Thyroid gland (tissue), 4 donors: ENCODE results near the gene LDHB. TPM values are rescaled to one million over a fixed set of nuclear protein-coding genes. Genes with fewer than 3 reads are reported as not detected.

Source experiments
- DNase-seq, 2 donors: peaks; one replicate each; pipeline ENCODE4 v3.0.0-alpha.2; 2019
- H3K27ac ChIP-seq, 3 donors: fragments of 200-600 bp; sonication (generic); 1 replicate in 2 of 3; 2 replicates in 1 of 3; pipeline ENCODE4 v1.5.1; 2016 to 2019; ENCODE audit warnings: mild to moderate bottlenecking in 1 of 3, moderate library complexity in 1 of 3
- H3K27me3 ChIP-seq: fragments of 200-600 bp; sonication (generic); one replicate; pipeline ENCODE4 v1.5.1; 2019
- H3K36me3 ChIP-seq, 2 donors: fragments of 200-600 bp; sonication (generic); one replicate each; pipeline ENCODE4 v1.5.1; 2016 to 2019
- H3K4me1 ChIP-seq, 2 donors: fragments of 200-600 bp; sonication (generic); one replicate each; pipeline ENCODE4 v1.5.1; 2017 to 2019
- H3K4me3 ChIP-seq, 3 donors: fragments of 200-600 bp; sonication (generic); replicated peaks in 1 of 3; 1 replicate in 2 of 3; 2 replicates in 1 of 3; pipeline ENCODE4 v1.5.1; 2016; ENCODE audit warnings: mild to moderate bottlenecking in 1 of 3
- H3K9me3 ChIP-seq: fragments of 200-600 bp; sonication (generic); one replicate; pipeline ENCODE4 v1.5.1; 2017
- POLR2A ChIP-seq, 2 donors: fragments of 450-650 bp; IDR thresholded peaks; one replicate each; pipeline ENCODE4 v1.6.1; 2017; ENCODE audit warnings: antibody characterized with exemption in 2 of 2, mild to moderate bottlenecking in 2 of 2, moderate library complexity in 1 of 2
- WGBS, 2 donors: methylation state at CpG; one replicate each; pipeline ENCODE4 v1.1.5; 2017; 5-methylcytosine and 5-hydroxymethylcytosine counted together
- intact Hi-C: fragments of 100-400 bp; cut with DNase I; formaldehyde crosslinking; loops from one replicate; pipeline ENCODE4 v1.15.1; 2023
- total RNA-seq, 4 donors: library from RNA; depleted of rRNA; stranded (reverse); fragments of >200 nt; gene quantifications; one replicate each; pipeline ENCODE4 v1.2.3, GENCODE V29; 2016
- TF ChIP-seq, protein P1 (sequence below), 6 experiments: fragments of 200-600 bp in 3 of 6; fragments of 450-650 bp in 3 of 6; sonication (generic) in 3 of 6; IDR thresholded peaks; one replicate each; pipeline ENCODE4 v1.5.1; 2016 to 2019; ENCODE audit warnings: antibody characterized with exemption in 6 of 6, mild to moderate bottlenecking in 2 of 6, inconsistent platforms in 1 of 6, moderate library complexity in 1 of 6

LDHB gene
- total RNA-seq, 4 donors from 2014 or later = 338 to 531 (median 407) TPM

DNA sequence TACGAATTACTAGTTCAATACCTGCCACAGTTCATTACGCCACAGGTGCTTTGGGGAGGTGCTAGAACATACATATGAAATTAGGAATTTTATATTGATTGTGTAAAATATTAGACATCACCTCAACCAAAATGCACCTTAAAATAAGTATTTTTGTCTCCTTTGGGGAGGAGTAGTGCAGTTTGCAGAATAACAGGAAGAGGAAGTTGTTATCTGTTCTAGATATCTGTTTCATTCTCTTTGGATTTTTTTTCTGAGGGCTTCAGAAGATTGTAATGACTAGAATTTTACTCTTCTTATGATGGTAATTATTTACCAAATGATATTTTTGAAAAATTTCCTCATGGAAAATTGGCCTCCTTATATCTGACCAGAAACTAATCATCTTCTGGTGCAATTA, 43.1 kb downstream of the LDHB start:
- Histone ChIP-seq H3K4me3 (no peak overlapping the region), H3K9me3 (no peaks in the 10 kb centered on the region), H3K4me1 (no peaks in the 10 kb centered on the region), H3K27ac (no peak overlapping the region), H3K36me3 (no peaks in the 10 kb centered on the region), H3K27me3 (no peaks in the 10 kb centered on the region)
- TF ChIP-seq, protein P1, sequence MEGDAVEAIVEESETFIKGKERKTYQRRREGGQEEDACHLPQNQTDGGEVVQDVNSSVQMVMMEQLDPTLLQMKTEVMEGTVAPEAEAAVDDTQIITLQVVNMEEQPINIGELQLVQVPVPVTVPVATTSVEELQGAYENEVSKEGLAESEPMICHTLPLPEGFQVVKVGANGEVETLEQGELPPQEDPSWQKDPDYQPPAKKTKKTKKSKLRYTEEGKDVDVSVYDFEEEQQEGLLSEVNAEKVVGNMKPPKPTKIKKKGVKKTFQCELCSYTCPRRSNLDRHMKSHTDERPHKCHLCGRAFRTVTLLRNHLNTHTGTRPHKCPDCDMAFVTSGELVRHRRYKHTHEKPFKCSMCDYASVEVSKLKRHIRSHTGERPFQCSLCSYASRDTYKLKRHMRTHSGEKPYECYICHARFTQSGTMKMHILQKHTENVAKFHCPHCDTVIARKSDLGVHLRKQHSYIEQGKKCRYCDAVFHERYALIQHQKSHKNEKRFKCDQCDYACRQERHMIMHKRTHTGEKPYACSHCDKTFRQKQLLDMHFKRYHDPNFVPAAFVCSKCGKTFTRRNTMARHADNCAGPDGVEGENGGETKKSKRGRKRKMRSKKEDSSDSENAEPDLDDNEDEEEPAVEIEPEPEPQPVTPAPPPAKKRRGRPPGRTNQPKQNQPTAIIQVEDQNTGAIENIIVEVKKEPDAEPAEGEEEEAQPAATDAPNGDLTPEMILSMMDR (IDR thresholded peaks at IDR 0.05) = no peak
- TF ChIP-seq POLR2A (IDR thresholded peaks at IDR 0.05) = no peak
- no peak for DNase-seq
- 86 to 95% methylated on average over 2 of the region's 2 CpGs for WGBS, 2 donors
- intact Hi-C loops = loop anchor here (5.0 kb wide), 1 partner anchor 63 kb away; no protein-coding TSS in a partner anchor

DNA sequence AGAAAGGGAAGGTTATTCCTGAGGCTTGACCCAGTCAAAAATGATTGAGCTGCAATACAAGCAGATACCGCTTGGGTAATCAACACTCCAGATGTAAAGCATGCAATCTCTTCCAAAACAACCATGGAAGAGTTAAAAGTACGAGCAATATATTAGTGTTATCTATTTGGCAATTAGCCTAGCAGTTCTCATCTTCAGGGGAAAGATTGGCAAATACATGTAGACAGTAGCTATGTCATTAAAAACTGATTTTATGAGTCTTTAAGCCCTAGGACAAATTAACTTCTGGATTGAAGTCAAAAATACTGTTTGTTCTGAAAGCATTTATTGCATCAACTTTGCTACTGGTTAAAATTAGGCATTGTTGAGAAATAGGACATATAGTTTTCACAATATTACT, 43.7 kb downstream of the LDHB start:
- no peaks in the 10 kb centered on the region for H3K36me3 ChIP-seq
- intact Hi-C loops = loop anchor here (5.0 kb wide), 1 partner anchor 63 kb away; no protein-coding TSS in a partner anchor
- H3K4me3 ChIP-seq = no peak overlapping the region
- DNase-seq = no peak
- H3K4me1 ChIP-seq = no peaks in the 10 kb centered on the region
- H3K9me3 ChIP-seq = no peaks in the 10 kb centered on the region
- WGBS, 2 donors = 48 to 60% methylated on average over 2 of the region's 2 CpGs
- H3K27me3 ChIP-seq = no peaks in the 10 kb centered on the region
- TF ChIP-seq, protein P1 (IDR thresholded peaks at IDR 0.05) = no peak
- TF ChIP-seq POLR2A (IDR thresholded peaks at IDR 0.05) = no peak
- no peak overlapping the region for H3K27ac ChIP-seq

DNA sequence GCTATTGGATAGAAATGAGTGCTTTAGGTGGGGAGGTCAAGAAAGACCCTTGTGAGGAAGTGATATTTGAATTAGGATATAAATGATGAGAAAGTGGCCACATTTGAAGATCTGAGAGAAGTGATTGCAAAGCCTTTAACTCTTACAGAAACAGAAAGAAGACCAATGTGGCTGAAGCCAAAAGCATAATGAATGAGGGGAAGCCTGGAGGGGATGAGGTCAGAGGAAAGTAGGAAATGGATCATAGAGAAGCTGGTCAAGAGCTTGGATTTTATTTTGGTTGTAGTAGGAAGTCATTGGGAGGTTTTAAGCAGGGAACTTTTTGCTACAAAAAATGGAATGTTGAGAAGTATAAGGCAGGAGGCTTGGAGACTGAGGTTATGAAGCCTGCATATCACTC, 49.4 kb downstream of the LDHB start:
- no peak overlapping the region for H3K4me3 ChIP-seq
- H3K36me3 ChIP-seq = no peaks in the 10 kb centered on the region
- intact Hi-C loops = no loop called here
- no peaks in the 10 kb centered on the region for H3K4me1 ChIP-seq
- TF ChIP-seq POLR2A (IDR thresholded peaks at IDR 0.05) = no peak
- TF ChIP-seq, protein P1 (IDR thresholded peaks at IDR 0.05) = no peak
- H3K27me3 ChIP-seq = no peaks in the 10 kb centered on the region
- no peak overlapping the region for H3K27ac ChIP-seq
- H3K9me3 ChIP-seq = no peaks in the 10 kb centered on the region
- no peak for DNase-seq

DNA sequence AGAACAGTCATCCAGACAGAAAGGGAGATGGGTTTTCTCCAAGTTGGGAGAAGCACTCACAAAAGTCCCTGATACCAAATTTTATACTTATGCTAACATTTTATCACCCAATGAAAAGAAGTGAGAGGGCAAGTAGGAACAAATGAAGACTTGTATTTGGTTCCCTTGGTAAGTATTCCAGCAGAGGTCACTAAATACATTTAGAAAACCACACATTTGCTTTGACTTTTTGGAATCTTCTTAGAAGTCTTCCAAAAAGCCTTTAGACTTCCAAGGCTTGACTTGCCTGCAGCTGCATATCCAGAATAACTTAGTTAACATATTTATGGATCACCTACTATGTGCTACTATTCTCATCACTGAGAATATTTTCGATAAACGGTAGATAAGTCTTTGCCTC, 49.9 kb downstream of the LDHB start:
- Histone ChIP-seq H3K27ac (no peak overlapping the region), H3K9me3 (no peaks in the 10 kb centered on the region), H3K27me3 (no peaks in the 10 kb centered on the region), H3K36me3 (no peaks in the 10 kb centered on the region), H3K4me3 (no peak overlapping the region), H3K4me1 (no peaks in the 10 kb centered on the region)
- no peak for DNase-seq
- TF ChIP-seq, protein P1 (IDR thresholded peaks at IDR 0.05) = peak in 3 of 6 experiments; percentile 38 to 40 (median 39)
- TF ChIP-seq POLR2A (IDR thresholded peaks at IDR 0.05) = no peak
- intact Hi-C loops = no loop called here
- WGBS, 2 donors = 80 to 84% methylated on average over 2 of the region's 2 CpGs

DNA sequence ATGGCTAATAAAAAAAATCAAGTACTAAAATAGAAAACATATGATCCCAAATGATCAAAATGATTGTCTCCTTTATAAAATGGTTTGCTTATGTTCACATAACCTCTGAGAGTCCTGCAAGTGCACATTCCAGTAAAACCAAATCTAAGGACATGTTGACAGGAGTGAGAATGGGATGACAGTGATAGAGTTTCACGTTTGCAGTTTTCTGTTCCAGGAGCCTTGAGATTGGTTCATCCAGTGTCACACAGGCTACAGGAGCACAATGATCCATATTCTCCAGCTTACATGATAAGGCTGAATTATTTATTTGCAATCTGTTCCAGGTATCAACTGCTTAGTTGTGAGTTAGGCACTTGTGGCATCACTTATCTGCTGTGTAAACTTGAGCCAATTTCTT, 51.5 kb downstream of the LDHB start:
- no peaks in the 10 kb centered on the region for H3K36me3 ChIP-seq
- H3K4me3 ChIP-seq = no peak overlapping the region
- H3K4me1 ChIP-seq = no peaks in the 10 kb centered on the region
- intact Hi-C loops = no loop called here
- H3K9me3 ChIP-seq = no peaks in the 10 kb centered on the region
- 61 to 81% methylated on average over 1 of the region's 1 CpG for WGBS, 2 donors
- no peak overlapping the region for H3K27ac ChIP-seq
- TF ChIP-seq POLR2A (IDR thresholded peaks at IDR 0.05) = no peak
- TF ChIP-seq, protein P1 (IDR thresholded peaks at IDR 0.05) = no peak
- no peaks in the 10 kb centered on the region for H3K27me3 ChIP-seq
- no peak for DNase-seq
